ENCODE results near the gene RPLP2. TPM values are rescaled to one million over a fixed set of nuclear protein-coding genes. Genes with fewer than 3 reads are reported as not detected.
A peak's percentile ranks its signal among the peaks of the same experiment; 100 is the strongest.

RPLP2 gene
- polyA plus RNA-seq, 1 donor: 1,325 TPM

DNA sequence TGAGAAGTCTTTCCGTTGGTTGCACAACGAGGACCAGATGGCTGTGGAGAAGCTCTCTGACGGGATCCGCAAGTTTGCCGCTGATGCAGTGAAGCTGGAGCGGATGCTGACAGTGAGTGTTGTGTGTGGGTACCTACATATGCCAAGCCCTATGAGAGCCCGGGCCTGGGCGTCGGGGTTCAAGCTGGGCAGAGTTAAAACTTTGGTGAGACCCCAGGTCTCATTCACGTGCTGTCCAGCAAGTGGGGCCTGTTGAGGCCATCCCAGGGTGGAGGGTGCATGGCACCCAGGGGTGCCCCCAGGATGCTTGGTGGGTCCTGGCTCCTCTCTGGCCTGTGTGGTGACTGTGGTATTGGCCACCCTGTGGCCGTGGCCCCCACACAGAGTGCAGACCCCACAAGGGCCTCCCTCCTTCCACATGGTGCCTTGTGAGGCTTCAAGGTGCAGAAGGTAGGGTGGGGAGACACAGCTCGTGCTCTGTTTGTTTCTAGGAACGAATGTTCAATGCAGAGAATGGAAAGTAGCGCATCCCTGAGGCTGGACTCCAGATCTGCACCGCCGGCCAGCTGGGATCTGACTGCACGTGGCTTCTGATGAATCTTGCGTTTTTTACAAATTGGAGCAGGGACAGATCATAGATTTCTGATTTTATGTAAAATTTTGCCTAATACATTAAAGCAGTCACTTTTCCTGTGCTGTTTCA is 45.3 kb upstream of the RPLP2 start:
- Histone ChIP-seq H3K27ac (ENCODE audit: low read length) (no peak overlapping the region), H3K36me3 (ENCODE audit: control insufficient read depth, insufficient read depth, low read length) (peaks cover 74% of the 10 kb centered on the region), H3K9me3 (ENCODE audit: control insufficient read depth, low read depth, low read length) (no peaks in the 10 kb centered on the region), H3K4me1 (ENCODE audit: control insufficient read depth, insufficient read depth, low read length) (peaks cover 14% of the 10 kb centered on the region), H3K4me3 (ENCODE audit: low read length) (no peak overlapping the region), H3K27me3 (ENCODE audit: control insufficient read depth, insufficient read depth, low read length) (no peaks in the 10 kb centered on the region)
- WGBS (ENCODE audit: insufficient coverage, low lambda C conversion rate): no CpG with 5 or more reads among the region's 18 CpGs
- no peak for DNase-seq

DNA sequence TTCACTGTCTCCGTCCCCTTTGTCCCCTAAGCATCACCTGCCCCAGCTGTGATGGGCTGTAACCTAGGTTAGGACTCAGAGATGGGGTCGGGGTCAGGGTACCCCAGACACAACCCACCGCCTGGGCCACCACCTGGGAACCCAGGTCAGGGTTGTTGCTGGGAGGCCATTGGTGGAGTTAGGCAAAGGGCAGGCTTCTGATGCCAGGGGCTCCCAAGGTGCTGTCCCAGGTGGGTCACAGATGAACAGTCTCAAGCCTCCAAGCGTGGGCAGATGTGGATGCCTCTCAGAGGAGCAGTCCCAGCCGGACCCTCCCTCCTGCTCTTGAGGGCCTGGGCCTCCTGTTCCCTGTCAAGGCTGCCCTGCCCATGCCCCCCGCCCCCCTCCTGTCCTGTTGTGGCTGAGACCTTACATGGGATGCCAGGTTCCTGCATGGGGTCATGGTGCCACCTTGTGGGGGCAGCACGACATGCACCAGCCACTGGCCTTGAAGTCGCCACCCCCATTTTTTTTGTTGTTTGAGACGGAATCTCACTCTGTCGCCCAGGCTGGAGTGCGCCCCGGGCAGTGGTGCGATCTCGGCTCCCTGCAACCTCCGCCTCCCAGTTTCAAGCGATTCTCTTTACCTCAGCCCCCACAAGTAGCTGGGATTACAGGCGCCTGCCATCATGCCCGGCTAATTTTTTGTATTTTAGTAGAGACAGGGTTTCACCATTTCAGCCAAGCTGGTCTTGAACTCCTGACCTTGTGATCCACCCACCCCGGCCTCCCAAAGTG is 44.6 kb upstream of the RPLP2 start:
- no peaks in the 10 kb centered on the region for H3K9me3 ChIP-seq (ENCODE audit: control insufficient read depth, low read depth, low read length)
- 63% methylated on average over 5 of the region's 19 CpGs for WGBS (ENCODE audit: insufficient coverage, low lambda C conversion rate)
- peaks cover 72% of the 10 kb centered on the region for H3K36me3 ChIP-seq (ENCODE audit: control insufficient read depth, insufficient read depth, low read length)
- DNase-seq: peak in 1 of 2 donors; percentile 41
- H3K27me3 ChIP-seq (ENCODE audit: control insufficient read depth, insufficient read depth, low read length): no peaks in the 10 kb centered on the region
- H3K27ac ChIP-seq (ENCODE audit: low read length): no peak overlapping the region
- no peak overlapping the region for H3K4me3 ChIP-seq (ENCODE audit: low read length)
- peaks cover 14% of the 10 kb centered on the region for H3K4me1 ChIP-seq (ENCODE audit: control insufficient read depth, insufficient read depth, low read length)

DNA sequence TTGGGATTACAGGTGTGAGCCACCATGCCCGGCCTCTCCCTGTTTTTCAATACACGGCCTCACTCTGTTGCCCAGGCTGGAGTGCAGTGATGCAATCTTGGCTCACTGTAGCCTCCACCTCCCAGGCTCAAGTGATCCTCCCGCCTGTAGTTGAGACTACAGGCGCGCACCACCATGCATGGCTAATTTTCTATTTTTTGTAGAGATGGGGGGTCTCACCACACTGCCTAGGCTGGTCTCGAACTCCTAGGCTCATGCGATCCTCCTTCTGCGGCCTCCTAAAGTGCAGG is 44.0 kb upstream of the RPLP2 start:
- H3K4me3 ChIP-seq (ENCODE audit: low read length): no peak overlapping the region
- H3K9me3 ChIP-seq (ENCODE audit: control insufficient read depth, low read depth, low read length): no peaks in the 10 kb centered on the region
- DNase-seq: no peak
- no peaks in the 10 kb centered on the region for H3K27me3 ChIP-seq (ENCODE audit: control insufficient read depth, insufficient read depth, low read length)
- peaks cover 72% of the 10 kb centered on the region for H3K36me3 ChIP-seq (ENCODE audit: control insufficient read depth, insufficient read depth, low read length)
- no CpG with 5 or more reads among the region's 8 CpGs for WGBS (ENCODE audit: insufficient coverage, low lambda C conversion rate)
- no peak overlapping the region for H3K27ac ChIP-seq (ENCODE audit: low read length)
- H3K4me1 ChIP-seq (ENCODE audit: control insufficient read depth, insufficient read depth, low read length): peaks cover 14% of the 10 kb centered on the region

DNA sequence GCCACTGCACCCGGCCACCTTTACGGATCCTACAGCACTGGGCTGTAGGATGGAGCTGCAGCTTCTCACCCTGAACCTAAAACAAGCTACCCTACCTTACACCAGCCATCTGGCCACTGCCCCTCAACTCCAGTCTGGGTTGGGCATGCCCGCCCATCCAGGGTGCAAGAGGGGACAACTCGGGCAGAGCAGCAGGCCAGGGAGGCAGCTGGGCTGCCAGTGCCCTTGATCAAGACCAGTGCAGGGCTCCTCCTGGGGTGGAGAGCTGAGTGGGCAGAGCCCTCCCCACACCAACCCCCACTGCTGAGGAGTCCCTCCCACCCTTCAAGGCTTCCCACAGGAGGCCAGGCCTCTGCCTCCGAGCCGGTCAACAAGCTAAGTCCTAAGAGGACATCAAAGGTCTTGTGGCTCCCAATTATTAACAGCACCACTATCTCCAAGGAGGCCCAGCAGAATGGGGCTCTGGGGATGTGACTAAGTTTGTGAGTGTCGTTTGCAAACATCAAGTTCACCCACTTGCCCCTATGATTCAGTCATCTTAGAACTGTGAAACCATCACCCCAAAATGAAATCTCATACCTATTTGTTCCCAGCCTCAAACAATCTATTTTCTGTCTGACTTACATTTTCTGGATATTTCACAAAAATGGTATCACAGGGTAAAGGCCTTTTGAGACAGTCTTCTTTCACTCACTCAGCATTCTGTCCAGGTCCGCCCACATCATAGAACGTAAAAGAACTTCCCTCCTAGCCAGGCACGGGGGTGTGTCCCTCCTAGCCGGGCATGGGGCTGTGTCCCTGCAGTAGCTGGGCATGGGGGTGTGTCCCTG is 43.4 kb upstream of the RPLP2 start:
- H3K9me3 ChIP-seq (ENCODE audit: control insufficient read depth, low read depth, low read length): no peaks in the 10 kb centered on the region
- H3K36me3 ChIP-seq (ENCODE audit: control insufficient read depth, insufficient read depth, low read length): peaks cover 73% of the 10 kb centered on the region
- H3K27ac ChIP-seq (ENCODE audit: low read length): no peak overlapping the region
- no peak for DNase-seq
- WGBS (ENCODE audit: insufficient coverage, low lambda C conversion rate): no CpG with 5 or more reads among the region's 11 CpGs
- H3K27me3 ChIP-seq (ENCODE audit: control insufficient read depth, insufficient read depth, low read length): no peaks in the 10 kb centered on the region
- no peak overlapping the region for H3K4me3 ChIP-seq (ENCODE audit: low read length)
- peaks cover 14% of the 10 kb centered on the region for H3K4me1 ChIP-seq (ENCODE audit: control insufficient read depth, insufficient read depth, low read length)

DNA sequence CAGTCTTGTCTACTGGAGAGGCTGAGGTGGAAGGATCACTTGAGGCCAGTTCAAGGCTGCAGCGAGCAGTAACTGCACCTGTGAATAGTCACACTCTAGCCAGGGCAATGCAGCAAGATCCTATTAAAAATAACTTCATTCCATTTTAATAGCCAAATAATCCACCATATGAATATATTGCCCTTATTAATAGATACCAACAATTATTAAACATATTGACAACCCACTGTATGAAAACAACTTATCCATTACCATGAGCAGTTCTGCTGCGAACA is 42.9 kb upstream of the RPLP2 start:
- no peak overlapping the region for H3K4me3 ChIP-seq (ENCODE audit: low read length)
- peaks cover 14% of the 10 kb centered on the region for H3K4me1 ChIP-seq (ENCODE audit: control insufficient read depth, insufficient read depth, low read length)
- no peaks in the 10 kb centered on the region for H3K27me3 ChIP-seq (ENCODE audit: control insufficient read depth, insufficient read depth, low read length)
- no peaks in the 10 kb centered on the region for H3K9me3 ChIP-seq (ENCODE audit: control insufficient read depth, low read depth, low read length)
- H3K36me3 ChIP-seq (ENCODE audit: control insufficient read depth, insufficient read depth, low read length): peaks cover 74% of the 10 kb centered on the region
- no peak overlapping the region for H3K27ac ChIP-seq (ENCODE audit: low read length)
- no CpG with 5 or more reads among the region's 2 CpGs for WGBS (ENCODE audit: insufficient coverage, low lambda C conversion rate)
- DNase-seq: no peak

DNA sequence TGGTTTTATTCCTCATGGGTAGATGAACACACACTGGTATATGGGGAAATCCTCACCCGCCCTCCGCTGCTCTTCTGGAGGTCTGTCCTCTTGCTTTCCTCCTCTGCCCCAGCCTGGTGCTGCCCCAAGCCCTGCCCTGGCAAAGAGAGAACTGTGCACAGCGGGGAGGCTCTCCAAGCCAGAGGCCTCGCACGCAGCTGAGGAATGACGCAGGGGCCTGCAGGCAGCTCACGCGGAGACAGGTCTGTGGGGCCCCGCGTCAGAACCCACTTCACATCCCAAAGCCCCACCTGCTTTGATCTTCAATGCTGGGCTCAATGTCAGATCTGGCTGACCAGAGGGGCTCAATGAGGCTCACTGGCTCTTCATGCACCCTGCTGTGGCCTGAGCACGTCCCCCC is 42.5 kb upstream of the RPLP2 start:
- peaks cover 72% of the 10 kb centered on the region for H3K36me3 ChIP-seq (ENCODE audit: control insufficient read depth, insufficient read depth, low read length)
- no CpG with 5 or more reads among the region's 11 CpGs for WGBS (ENCODE audit: insufficient coverage, low lambda C conversion rate)
- H3K9me3 ChIP-seq (ENCODE audit: control insufficient read depth, low read depth, low read length): no peaks in the 10 kb centered on the region
- DNase-seq: no peak
- no peak overlapping the region for H3K27ac ChIP-seq (ENCODE audit: low read length)
- H3K4me3 ChIP-seq (ENCODE audit: low read length): no peak overlapping the region
- H3K27me3 ChIP-seq (ENCODE audit: control insufficient read depth, insufficient read depth, low read length): no peaks in the 10 kb centered on the region
- H3K4me1 ChIP-seq (ENCODE audit: control insufficient read depth, insufficient read depth, low read length): peaks cover 12% of the 10 kb centered on the region

DNA sequence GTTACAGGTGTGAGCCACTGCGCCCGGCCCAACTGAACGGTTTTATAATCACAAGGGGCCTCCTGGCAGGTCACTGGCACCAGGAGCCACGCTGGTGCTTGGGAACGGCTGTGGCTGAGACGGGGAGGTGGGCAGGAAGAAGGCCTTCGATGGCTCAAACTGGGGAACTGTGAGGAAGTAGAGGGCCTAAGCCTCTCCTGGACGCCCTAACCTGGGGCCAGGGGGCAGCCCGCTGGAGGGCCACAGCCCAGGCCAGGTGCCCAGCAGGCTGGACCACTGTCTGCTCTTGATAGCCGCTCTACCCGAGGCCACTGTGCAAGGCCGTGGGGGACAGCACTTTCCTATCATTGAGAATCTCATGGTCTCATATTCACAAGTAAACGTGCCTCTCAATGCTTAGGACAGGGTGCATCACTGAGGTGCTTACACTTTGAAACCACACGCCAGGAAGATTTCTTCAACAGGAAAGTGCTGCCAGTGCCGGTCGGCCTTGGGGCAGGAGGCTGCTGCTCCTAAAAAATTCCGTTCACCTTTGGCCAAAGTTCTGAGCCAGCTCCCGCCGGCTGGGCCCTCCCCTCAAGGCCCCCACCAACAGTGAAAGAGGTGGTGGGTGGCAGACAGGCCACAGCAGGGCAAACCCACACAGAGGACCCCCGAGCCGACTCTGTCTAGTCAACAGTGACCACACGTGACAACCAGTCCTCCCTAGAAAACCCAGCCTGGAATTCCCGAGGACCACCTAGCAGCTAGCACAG is 39.7 kb upstream of the RPLP2 start:
- Histone ChIP-seq H3K36me3 (ENCODE audit: control insufficient read depth, insufficient read depth, low read length) (peaks cover 75% of the 10 kb centered on the region), H3K27me3 (ENCODE audit: control insufficient read depth, insufficient read depth, low read length) (no peaks in the 10 kb centered on the region), H3K4me1 (ENCODE audit: control insufficient read depth, insufficient read depth, low read length) (peaks cover 2% of the 10 kb centered on the region), H3K27ac (ENCODE audit: low read length) (no peak overlapping the region), H3K9me3 (ENCODE audit: control insufficient read depth, low read depth, low read length) (no peaks in the 10 kb centered on the region), H3K4me3 (ENCODE audit: low read length) (no peak overlapping the region)
- WGBS (ENCODE audit: insufficient coverage, low lambda C conversion rate): no CpG with 5 or more reads among the region's 23 CpGs
- no peak for DNase-seq

DNA sequence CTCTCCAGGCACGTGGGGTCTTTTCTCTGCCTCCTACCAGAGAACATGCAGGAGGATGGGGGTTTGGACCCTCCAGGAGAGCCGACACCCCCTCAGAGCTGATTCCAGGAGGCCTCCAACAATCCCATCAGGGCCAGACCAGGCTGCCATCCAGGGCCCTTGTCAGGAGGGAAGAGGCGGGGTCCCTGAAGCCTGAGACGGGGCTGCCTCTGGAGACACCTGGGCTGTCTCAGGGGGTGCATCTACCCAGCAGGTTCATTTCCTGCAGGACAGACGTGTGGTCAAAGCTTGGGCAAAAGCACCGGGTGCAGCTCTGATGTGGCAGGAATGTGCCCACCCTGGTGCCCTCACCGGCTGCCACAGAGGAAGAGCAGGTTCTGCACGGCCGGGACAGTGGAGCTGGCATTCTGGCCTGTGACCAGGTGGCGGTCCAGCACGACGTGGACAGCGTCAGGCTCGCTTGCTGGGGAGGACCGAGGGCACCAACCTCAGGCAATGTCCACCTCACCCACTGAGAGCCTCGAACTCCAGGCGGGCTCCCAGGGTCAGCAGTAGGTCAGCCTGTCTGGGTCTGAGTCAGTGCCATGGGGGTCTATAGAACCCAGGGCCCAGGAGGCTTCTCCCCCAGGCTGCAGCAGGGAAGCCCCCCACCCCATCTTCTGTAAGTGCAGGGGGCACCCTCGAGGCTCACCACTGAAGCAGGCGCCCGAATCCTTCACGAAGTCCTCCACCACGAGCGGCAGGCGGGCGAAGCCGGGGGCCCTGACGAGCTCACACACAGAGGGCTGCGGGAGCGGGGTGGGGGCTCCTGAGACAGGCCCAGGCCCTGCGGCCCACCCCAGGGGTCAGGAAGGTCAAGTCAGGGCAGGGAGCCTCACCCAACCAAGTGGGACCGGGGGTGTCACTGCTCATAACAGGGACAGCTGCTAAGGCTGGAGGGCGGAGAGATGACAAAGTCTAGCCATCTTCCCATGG is 38.8 kb upstream of the RPLP2 start:
- DNase-seq: no peak
- Histone ChIP-seq H3K36me3 (ENCODE audit: control insufficient read depth, insufficient read depth, low read length) (peaks cover 71% of the 10 kb centered on the region), H3K27ac (ENCODE audit: low read length) (no peak overlapping the region), H3K4me1 (ENCODE audit: control insufficient read depth, insufficient read depth, low read length) (peaks cover 7% of the 10 kb centered on the region), H3K9me3 (ENCODE audit: control insufficient read depth, low read depth, low read length) (no peaks in the 10 kb centered on the region), H3K27me3 (ENCODE audit: control insufficient read depth, insufficient read depth, low read length) (no peaks in the 10 kb centered on the region), H3K4me3 (ENCODE audit: low read length) (no peak overlapping the region)
- WGBS (ENCODE audit: insufficient coverage, low lambda C conversion rate): no CpG with 5 or more reads among the region's 32 CpGs

DNA sequence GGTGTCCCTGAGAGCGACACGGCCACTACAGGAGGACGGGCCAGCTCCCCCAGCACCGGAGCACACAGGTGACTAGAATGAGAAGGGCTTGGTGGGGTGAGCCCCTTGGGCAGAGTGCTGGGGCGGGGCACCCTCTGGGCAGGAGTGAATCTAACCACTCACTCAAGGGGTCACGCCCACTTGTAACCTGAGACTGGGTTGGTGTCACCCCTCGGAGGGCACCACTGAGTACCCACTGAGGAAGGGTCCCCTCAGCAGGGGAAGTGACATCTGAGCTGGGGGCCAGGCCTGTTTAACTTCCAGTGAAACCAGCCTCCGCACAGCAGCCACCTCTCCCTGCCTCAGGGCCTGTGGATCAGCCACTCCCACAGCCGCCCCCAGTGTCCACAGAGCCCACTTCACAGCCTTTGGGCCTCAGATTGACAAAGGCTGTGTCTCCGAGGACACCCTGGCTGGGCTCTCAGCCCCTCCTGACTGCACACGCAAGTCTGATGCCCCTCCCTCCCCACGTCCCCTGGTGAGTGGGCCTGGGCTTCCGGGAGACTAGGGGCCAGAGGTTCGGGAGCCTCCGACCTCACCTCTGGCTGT is 38.1 kb upstream of the RPLP2 start:
- peaks cover 63% of the 10 kb centered on the region for H3K36me3 ChIP-seq (ENCODE audit: control insufficient read depth, insufficient read depth, low read length)
- no peak for DNase-seq
- no CpG with 5 or more reads among the region's 15 CpGs for WGBS (ENCODE audit: insufficient coverage, low lambda C conversion rate)

More for the DNA sequence above, 38.1 kb upstream of the RPLP2 start:
- Histone ChIP-seq H3K4me3 (ENCODE audit: low read length) (no peak overlapping the region), H3K9me3 (ENCODE audit: control insufficient read depth, low read depth, low read length) (no peaks in the 10 kb centered on the region), H3K27ac (ENCODE audit: low read length) (no peak overlapping the region), H3K4me1 (ENCODE audit: control insufficient read depth, insufficient read depth, low read length) (peaks cover 11% of the 10 kb centered on the region), H3K27me3 (ENCODE audit: control insufficient read depth, insufficient read depth, low read length) (no peaks in the 10 kb centered on the region)

All from large intestine (tissue), 3 donors.